HG03139 (cell line): Measurements from ENCODE around the gene SESN1.
"Not testable (repeated sequence)": the region's sequence is repeated elsewhere in the genome, so short reads cannot be mapped to it uniquely, and the experiment has no call there.

ENCODE experiments used
- ATAC-seq: cut with Tn5 transposase; IDR thresholded peaks from one replicate; pipeline ENCODE4 v1.9.1; 2021; ENCODE audit not compliant: unreplicated experiment

The SESN1 gene

DNA sequence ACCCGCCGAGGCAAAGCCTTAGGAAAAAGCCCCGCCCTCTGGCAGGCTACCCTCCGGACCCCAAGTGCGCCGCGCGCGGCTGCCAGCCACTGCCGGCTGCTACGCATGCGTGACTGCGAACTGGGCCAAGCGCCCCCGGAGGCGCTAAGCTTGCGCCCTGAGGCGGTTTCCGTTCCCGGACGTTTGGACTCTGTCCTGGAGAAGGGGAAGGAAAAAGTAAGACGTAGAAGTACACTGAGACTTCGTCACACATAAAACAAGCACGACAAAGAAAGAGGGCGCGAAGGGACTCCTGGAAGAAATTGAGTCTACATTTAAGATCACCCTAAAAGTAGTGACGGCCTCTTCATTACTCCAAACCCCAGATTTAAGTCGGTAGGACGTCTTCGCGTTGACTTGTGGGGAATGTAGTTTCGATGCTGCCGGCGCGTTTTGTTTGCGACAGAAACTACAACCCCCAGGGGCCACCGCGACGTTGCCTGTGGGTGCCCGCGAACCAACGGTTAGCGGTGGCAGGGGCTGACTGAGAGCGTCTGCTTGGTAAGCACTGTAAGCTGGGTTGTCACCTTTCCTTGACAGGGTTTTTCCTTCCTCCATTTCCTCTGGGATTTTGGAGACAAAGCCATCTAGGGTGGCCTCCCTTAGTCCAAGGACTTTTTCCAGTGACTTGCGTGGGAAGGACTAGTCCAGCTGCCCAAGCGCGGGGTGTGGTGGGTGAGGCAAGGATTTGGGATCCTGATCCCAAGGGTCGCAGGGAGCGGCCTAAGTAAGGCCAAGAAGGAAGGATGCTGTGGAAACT, 589 bp upstream of the SESN1 start, which contains the start of gene CEP57L1:
Gene CEP57L1 (plus strand): TSS at position 472 of the 799 bp plus-strand sequence. CDS start 49,715 bp downstream, outside the sequence.
- ATAC-seq: peak; percentile 75

DNA sequence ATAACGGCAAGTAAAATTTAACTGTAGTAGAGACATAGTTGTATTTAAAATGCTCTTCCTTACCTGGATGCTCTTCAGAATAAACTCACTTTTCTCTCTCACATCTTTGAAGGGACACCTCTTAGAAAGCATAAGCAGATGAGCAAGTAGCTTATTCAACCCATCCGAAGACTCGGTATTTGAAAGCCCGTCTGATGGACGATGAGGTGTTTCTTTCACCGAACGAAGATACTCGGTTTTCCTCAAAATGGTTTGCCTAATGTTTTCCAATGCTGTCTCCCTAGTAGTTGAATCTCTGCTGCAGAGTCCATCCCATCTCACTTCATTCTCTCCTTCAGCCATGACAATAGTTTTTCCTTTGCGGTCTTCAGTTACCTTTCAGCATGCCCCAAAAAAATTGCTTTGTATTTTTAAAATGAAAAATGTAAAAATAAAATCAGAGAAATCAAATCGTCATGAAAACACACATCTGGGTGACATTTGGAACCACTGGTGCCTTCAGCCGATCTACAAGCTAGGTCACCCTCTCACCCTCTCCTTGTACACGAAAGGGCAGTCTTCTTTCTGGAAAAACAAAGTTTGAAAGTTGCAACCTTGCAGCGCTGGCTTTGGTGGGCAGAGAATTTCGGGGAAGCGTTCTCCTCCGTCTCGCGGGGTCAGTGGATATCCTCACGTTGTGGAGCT, 772 bp downstream of the SESN1 start:
- ATAC-seq: no peak

DNA sequence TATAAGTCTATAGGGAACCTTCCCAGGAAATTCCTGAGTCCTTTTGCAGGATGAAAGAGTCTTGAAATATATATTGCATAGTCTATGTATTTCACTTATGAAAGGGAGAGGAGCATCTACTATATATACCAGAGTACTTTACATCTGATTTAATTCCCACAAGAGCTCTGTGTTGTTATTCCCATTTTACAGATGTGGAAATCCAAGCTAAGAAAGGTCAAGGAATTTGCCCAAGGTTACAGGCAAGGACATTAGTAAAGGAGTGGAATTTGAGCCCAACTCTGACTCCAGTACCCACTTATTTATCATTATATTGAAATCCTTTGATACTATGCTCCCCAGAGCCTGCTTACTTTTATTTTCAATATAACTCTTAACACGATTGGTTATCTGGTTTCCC, 2.6 kb downstream of the SESN1 start:
- no peak for ATAC-seq

DNA sequence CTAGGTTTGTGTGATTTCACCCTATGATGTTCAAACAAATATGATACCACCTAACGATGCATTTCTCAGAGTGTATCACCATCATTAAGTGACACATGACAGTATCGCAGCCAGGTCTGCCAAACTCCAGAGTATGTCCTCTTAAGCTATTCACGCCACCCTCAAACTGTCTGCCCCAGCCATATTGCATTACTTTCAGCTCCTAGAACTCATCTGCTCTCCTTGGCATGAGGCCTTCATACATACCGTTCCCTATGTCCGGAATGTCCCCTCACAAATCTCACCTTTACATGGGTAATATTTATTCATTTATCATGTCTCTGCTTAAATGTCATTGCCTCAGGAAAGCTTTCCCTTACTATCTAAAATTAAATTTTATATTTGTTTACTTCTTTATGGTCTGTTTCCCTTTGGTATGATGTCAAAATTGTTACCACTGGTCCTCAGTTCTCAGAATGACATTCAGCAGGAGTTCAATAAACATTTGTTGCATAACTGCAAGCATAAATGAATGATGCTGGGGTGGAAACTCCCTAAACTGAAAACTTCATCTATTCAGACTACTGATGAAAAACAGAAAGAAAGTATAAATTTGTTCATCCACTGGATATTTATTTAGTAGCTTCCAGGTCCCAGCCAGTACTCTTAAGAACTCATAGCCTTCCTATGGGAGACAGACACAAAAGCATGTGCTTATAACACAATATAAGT, 3.2 kb downstream of the SESN1 start:
- no peak for ATAC-seq

DNA sequence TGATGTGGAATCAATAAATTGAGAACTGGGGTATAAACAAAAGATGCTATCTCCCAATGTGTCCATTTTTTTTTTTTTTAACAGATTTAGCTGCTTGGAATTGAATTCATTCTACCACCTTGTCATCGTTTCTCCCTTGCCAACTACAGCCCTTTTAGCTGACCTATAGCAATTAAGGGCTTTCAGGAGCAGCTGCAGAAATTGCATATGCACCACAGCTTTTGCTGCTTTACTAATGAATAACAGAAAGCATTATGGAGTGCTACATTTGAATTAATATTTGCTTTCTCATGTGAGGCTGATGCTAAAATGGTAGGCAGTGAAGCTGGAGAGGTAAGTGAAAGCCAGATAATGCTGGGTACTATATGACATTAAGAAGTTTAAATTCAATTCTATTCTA, 5.7 kb downstream of the SESN1 start:
- no peak for ATAC-seq

DNA sequence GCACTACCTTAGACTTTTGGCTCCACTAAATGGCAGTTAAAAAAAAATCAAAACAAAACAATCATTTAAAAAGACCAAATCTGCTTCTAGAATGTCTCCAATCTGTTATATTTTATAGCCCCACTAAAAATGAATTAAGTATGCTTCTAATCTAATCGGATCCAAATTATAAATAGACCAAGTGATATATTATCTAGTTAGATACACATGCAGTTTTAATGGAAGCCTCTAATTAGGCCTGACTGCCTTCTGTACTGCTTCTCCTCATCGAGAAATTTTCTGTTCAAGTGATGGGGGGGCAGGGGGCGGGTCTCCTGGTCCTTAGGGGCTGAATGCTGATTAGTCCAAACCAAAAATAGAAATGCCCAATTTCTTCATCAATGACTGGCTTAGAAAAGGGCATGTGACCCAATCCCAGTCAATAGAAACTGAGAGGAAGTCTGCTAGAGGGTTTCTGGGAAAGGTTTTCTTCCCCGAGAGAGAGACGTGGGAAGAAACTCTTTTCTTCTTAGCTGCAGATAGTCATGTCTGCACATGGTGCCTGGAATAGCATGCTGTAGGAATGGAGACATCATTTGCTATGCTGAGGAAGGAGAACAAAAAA, 6.9 kb downstream of the SESN1 start:
- ATAC-seq: no peak

DNA sequence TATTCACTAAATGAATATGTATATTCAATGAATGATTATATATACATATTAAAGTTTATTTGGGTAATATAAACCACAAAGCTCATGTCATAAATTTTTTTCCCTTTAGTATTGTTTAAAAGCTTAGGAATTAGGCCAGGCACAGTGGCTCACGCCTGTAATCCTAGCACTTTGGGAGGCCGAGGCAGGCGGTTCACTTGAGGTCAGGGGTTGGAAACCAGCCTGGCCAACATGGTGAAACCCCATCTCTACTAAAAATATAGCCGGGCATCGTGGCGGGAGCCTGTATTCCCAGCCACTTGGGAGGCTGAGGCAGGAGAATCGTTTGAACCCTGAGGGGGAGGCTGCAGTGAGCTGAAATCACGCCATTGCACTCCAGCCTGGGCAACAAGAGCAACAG, 10.5 kb downstream of the SESN1 start:
- not testable (repeated sequence) for ATAC-seq

DNA sequence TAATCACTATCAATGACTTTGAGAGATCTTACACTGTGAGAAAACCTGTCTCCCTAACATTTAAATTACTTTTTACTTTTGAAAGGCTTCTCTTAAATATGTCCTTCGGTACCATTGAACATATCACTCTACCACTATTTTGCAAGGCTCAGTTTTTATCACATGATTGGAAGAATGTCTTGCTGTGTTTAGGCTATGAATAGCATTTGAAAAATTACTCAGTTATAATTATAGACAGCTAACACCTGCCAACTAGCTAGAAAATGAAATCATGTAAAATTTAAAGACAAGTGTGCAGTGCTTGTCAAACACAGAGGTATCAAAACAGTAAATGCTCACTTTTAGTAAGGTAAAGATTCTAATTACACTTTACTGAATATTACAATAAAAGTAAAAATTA, 11.0 kb downstream of the SESN1 start:
- ATAC-seq: no peak

DNA sequence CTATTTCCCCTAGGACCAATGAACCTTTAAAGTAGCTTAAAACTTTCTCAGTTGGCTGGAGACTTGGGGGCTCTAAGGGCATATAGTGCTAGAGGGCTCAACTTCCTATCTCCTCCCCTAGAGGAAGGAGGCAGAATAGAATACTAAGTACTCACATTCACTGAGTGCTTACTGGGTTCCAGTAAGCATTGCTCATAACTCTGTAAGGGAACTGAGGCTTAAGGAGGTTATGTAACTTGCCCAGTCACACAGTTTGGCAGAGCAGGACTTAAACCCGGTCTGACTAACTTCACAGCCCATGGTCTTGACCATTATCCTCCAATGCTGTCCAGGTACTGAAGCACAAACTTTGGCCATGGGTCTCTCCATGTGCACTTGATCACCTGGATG, 12.5 kb downstream of the SESN1 start:
- ATAC-seq: no peak

DNA sequence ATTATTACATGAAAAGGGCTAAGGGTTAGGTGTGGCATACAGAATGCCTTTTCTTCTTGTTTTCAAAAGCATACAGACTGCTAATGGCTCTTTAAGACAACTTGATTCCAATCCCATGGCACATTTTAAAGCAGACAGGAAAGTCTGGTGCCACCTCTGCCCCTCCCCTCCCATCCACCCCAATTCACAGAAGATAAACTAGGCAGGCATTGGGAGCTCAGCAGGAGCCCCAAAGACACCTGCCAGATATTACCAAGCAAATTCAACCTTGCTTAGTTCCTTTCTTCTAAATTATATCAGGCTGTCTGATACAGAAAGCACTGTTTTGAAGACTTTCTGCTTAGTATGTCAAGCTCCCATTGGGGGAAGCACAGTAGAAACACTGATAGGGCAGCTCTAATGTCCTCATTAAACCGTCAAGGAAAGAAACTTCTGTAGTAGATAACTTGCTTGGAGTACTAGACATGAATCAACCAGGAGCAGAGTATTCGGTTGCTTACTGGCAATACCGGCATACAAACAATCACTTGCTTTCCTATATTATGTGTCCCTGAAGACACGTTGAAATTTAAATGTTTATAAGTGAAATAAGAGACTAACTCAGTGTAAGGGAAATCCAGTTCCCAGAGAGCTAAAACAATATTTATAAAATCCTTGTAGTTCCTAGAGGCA, 13.0 kb downstream of the SESN1 start:
- ATAC-seq: no peak

DNA sequence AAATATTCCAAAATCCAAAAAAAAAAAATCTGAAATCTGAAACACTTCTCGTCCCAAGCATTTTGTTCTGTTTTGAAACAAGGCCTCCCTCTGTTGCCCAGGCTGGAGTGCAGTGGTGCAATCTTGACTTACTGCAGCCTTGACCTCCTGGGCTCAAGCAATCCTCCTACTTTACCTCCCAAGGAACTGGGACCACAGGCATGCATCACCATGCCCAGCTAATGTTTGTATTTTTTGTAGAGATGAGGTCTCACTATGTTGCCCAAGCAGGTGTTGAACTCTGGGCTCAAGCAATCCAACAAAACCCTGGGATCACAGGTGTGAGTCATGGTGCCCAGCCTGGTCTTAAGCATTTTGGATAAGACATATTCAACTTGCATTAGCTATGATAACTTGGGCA, 13.6 kb downstream of the SESN1 start:
- ATAC-seq: no peak

DNA sequence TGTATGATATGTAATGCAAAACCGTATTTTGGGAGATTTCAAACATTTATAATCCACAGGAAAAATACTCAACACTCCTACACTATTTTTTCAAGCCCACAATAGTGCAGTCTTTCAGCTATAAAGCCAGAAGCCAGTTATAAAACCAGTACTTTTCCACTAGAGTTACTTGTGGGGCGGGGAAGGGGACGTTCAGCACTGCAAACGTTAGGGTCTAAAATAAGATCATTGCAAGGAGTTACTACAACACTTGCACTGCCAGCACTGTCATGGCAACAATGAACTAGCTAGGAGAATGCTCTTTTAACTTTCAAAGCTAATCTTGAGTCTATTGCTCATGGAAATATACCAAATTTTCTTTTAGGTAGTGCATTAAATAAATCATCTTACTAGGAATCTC, 14.7 kb downstream of the SESN1 start:
- ATAC-seq: no peak

DNA sequence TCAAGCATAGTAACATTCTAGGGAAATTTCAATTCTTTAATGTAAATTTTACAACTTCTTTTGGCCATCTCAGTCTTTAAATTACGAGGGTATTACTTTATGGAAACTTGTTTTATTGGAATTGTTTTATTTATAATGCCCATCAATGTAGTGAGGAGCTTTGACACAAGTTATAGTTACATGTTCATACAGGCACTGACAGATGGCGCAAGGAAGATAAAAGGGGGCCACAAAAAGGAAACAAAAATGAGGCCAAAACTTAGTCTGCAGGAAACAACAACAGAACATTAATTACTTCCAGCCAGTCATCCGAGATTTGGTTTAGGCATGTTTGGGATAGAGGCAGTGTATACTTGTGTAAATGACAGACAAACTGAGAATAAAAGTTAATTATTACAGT, 18.3 kb downstream of the SESN1 start:
- no peak for ATAC-seq

DNA sequence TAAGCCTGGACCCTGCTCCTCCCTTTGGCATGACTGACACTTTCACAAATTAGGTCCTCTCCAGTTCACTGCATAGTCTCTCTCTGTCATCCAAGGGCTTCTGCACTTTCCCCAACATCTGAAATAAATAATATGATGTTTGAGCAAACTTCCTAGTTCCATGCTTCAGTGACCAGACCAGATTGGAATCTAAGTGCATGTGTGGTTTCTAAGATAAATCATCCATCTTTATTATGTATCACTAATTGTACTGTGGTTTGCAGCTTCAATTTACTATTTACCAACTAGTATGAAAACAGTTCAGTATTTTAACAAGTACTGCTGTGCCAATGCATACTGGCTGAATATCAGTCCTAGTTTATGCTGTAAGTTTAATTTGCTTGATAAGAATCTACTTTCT, 18.7 kb downstream of the SESN1 start:
- no peak for ATAC-seq

DNA sequence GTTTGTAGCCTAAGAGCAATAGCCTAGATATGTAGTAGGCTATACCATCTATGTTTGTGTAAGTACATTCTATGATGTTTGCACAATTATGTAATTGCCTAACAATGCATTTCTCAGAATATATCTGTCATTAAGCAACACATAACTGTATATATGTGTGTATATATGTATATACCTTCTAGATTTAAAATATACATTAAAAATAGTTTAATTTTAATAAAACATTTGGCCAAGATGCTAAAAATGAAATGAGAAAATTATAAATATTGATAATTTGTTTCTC, 20.6 kb downstream of the SESN1 start:
- ATAC-seq: no peak

DNA sequence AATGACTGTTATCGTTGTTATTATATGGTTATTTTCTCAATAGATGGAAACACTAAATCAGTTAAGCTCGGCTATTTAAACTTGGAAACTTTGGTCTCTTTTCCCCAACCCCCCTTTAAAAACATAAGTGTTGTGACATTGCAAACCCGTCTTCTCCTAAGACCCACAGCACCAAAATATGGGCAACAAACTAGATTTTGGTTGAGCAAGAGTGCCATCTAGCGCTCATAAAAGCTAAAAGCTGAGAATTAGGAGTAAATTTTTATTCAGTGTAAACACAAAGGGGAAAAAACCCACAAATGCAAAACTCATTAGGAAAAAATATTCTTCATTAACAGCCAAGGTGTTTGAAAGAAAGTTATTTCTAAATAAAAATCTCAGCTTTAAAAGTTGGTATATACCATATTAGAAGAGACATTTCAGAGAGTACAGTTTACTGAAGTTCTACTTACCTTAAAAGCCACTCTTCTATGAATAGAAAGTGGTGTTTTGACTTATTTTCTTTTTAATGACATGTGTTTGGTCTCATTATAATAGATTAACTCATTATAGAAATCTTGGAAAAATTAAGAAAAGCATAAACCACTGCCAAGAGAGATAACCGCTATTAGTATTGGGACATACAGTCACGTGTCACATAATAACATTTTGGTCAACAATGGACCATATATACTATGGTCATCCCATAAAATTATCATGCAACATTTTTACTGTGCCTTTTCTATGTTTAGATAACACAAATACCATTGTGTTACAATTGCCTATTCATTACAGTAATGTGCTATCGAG, 21.1 kb downstream of the SESN1 start:
- ATAC-seq: no peak

DNA sequence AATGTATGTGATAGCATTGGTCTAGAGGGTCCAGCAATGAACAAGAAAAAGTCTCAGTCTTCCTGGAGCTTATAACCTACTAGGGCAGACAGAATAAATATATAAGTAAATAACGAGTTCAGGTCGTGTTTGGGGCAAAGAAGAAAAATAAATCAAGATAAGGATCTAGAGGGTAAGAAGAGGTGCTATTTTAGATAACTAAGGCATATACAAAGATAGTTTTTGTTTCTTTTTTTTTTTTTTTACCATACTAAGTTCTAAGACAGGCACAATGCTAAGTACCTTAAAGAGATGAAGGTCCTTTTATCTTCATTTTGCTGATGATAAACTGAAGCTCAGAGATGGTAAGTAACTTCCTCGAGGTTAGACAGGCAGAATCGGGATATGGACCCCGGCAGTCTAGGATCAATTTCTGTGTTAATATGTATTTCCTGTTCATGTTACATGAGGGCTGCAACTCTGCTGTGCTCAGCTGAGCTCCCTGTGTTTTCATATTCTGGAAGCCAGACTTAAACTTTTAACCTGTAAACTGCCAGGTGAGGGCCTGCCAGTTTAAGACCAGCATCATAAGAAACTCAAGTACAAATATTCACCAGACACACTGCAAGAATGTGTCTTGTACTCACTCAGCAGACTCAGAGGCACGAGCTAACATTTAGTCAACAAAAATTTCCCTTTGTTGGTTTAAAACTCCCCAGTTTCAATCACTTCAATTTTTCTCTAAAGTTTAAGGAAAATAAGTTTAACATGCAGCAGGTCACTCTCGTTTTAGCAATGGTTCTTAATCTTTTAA, 23.3 kb downstream of the SESN1 start:
- no peak for ATAC-seq

DNA sequence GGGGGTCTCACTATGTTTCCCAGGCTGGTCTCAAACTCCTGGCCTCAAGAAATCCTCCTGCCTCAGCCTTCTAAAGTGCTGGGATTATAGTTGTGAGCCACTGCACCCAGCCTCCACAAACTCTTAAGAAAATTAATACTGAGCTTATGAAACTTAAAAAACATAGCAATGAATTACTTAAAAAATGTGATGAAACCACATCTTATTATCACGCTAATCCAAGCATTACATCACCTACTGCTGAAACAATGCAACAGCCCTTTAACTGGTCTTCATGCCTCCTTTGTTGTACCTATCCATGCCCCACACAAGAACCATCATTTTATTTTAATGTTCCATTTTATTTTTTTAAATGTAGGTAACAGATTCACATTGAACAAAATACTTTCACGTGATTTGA, 24.9 kb downstream of the SESN1 start:
- ATAC-seq: no peak

DNA sequence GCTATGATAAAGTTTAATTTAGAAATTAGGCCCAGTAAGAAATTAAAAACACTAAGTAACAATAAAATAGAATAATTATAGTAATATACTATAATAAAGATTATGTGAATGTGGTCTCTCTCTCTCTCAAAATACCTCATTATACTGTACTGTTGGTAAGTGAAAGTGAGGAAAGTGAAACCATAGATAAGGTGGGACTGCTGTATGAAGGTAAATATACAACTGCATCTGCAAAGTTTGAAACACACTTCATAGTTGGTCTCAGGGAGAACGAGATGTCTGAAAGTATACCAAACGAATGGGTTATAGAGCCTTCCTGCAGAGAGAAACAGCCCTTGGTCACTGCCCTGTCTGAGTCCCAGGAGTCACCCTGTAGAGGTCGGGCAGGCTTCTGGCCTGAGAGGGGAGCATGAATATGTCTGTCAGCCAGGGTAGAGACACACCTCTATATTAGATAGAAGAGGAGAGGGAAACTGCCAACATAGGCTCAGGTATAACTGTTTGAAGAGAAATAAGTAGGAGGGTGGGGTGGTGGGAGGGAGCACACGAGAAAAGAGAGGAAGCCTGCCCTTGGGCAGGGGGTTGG, 31.8 kb downstream of the SESN1 start:
- no peak for ATAC-seq
